Middle frontal gyrus (tissue), 1 donor: ENCODE data around the gene KLF7.

Experiments used
- DNase-seq: peaks from one replicate; pipeline ENCODE4 v3.0.0-alpha.2; 2015; ENCODE audit warnings: low spot score; ENCODE audit errors: extremely low spot score

The KLF7 gene

DNA sequence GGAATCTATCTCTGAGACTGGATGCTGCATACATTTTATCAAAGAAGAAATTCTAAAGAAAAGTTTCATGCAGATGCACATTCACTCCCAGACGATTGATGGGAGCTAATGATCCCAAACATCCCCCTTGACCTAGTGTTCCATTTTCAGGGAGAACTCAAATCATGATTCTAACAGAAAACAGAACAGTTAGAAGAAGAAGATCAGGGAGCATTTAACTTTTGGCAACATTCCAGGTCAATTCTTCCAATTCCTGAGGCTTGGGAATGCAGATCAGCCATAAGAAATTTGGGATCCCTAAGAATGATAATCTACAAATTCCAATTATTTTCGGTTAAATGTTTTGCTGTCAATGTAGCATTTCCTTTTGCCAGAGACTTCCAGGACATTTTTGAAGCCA, 129.9 kb downstream of the KLF7 start:
- DNase-seq, result no peak

DNA sequence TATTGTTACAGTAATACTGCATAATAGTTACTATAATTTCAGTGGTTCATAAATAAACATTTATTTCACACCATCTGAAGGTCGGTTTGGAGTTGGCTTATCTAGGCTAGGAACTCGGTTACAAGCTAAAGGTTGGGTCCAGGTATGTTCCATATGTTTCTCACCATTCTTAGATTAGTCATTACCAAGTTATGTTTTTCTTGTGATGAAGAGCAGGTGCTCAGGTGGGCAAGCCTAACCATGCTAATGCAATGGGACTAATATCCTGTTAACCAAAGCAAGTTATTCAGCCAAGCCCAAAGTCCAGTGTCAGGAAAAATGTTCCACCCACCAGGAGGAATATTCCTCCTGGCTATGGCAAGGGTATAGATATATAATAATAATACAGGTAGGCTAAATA, 133.3 kb downstream of the KLF7 start:
- DNase-seq, result no peak
